HG03565 (cell line): ENCODE data around the gene ZSCAN12.
A peak's percentile ranks its signal among the peaks of the same experiment; 100 is the strongest.
"Not testable (repeated sequence)": the region's sequence is repeated elsewhere in the genome, so short reads cannot be mapped to it uniquely, and the experiment has no call there.

Source experiments
- ATAC-seq: cut with Tn5 transposase; IDR thresholded peaks from one replicate; pipeline ENCODE4 v1.9.1; 2021; ENCODE audit warnings: mild to moderate bottlenecking, moderate library complexity; ENCODE audit not compliant: unreplicated experiment

ZSCAN12 gene

GRCh38 chr6:28399350-28400121 is at the start of gene ZSCAN12:
ZSCAN12 (minus strand) TSS chr6:28399747; CDS start chr6:28398405, 1,342 bp downstream.
- peak; percentile 71 for ATAC-seq

- no peak for ATAC-seq
Measured at GRCh38 chr6:28449056-28449455, 49.5 kb upstream of the ZSCAN12 start.

- not testable (repeated sequence) for ATAC-seq
Measured at GRCh38 chr6:28447512-28447906, 48.0 kb upstream of the ZSCAN12 start.

GRCh38 chr6:28446818-28447511 is 47.4 kb upstream of the ZSCAN12 start:
- no peak for ATAC-seq

GRCh38 chr6:28444759-28445158 is 45.2 kb upstream of the ZSCAN12 start:
- not testable (repeated sequence) for ATAC-seq

GRCh38 chr6:28443112-28443773 is 43.7 kb upstream of the ZSCAN12 start, which contains the start of gene ZSCAN23:
ZSCAN23 (minus strand) TSS chr6:28443491; CDS start chr6:28436266, 7,225 bp downstream.
- peak; percentile 81 for ATAC-seq

- ATAC-seq: no peak
Measured at GRCh38 chr6:28442586-28442985, 43.0 kb upstream of the ZSCAN12 start.

- no peak for ATAC-seq
Measured at GRCh38 chr6:28436404-28436803, 36.9 kb upstream of the ZSCAN12 start.

GRCh38 chr6:28433119-28433518 is 33.6 kb upstream of the ZSCAN12 start:
- ATAC-seq: no peak

GRCh38 chr6:28429781-28430180 is 30.2 kb upstream of the ZSCAN12 start:
- ATAC-seq: no peak

- ATAC-seq: peak; percentile 51
Measured at GRCh38 chr6:28425944-28426541, 26.5 kb upstream of the ZSCAN12 start.

- ATAC-seq: no peak
Measured at GRCh38 chr6:28424163-28424562, 24.6 kb upstream of the ZSCAN12 start.

- no peak for ATAC-seq
Measured at GRCh38 chr6:28423546-28423945, 24.0 kb upstream of the ZSCAN12 start.

- ATAC-seq: no peak
Measured at GRCh38 chr6:28413681-28414080, 14.1 kb upstream of the ZSCAN12 start.

GRCh38 chr6:28410767-28411166 is 11.2 kb upstream of the ZSCAN12 start:
- ATAC-seq: no peak

GRCh38 chr6:28408076-28408802 is 8.7 kb upstream of the ZSCAN12 start:
- no peak for ATAC-seq

- ATAC-seq: no peak
Measured at GRCh38 chr6:28407401-28407800, 7.9 kb upstream of the ZSCAN12 start.

- not testable (repeated sequence) for ATAC-seq
Measured at GRCh38 chr6:28403923-28404322, 4.4 kb upstream of the ZSCAN12 start.

- ATAC-seq: no peak
Measured at GRCh38 chr6:28402197-28402596, 2.6 kb upstream of the ZSCAN12 start.

- no peak for ATAC-seq
Measured at GRCh38 chr6:28401172-28401571, 1.6 kb upstream of the ZSCAN12 start.

GRCh38 chr6:28400122-28400451 is 540 bp upstream of the ZSCAN12 start:
- no peak for ATAC-seq
